HT1080 (cell line): ENCODE measurements around the gene HOXB7. TPM values are rescaled to one million over a fixed set of nuclear protein-coding genes. Genes with fewer than 3 reads are reported as not detected.
A peak's percentile ranks its signal among the peaks of the same experiment; 100 is the strongest.

ENCODE experiments used
- DNase-seq: peaks from one replicate; pipeline ENCODE4 v3.0.0-alpha.2; 2015; ENCODE audit warnings: low read depth
- total RNA-seq: library from RNA; depleted of rRNA; stranded (reverse); fragments of >200 nt; shearing (Covaris generic); gene quantifications from 2 replicates; pipeline ENCODE4 v1.2.3, GENCODE V29; 2014

Gene HOXB7
- total RNA-seq, 1 experiment from 2014 or later = 17.8 TPM

GRCh38 chr17:48637323-48638260 is 26.8 kb upstream of the HOXB7 start:
- peak; percentile 92 for DNase-seq

GRCh38 chr17:48636177-48637018 is 25.6 kb upstream of the HOXB7 start:
- DNase-seq = no peak

GRCh38 chr17:48634493-48635208 is 23.8 kb upstream of the HOXB7 start:
- DNase-seq = no peak

- DNase-seq = no peak
Observed at GRCh38 chr17:48633266-48633677, 22.5 kb upstream of the HOXB7 start.

GRCh38 chr17:48632579-48633265 is 21.9 kb upstream of the HOXB7 start:
- DNase-seq = no peak

GRCh38 chr17:48631693-48632578 is 21.1 kb upstream of the HOXB7 start:
- DNase-seq = no peak

- no peak for DNase-seq
Observed at GRCh38 chr17:48630925-48631692, 20.3 kb upstream of the HOXB7 start.

GRCh38 chr17:48630009-48630924 is 19.4 kb upstream of the HOXB7 start:
- no peak for DNase-seq

GRCh38 chr17:48629411-48629759 is 18.6 kb upstream of the HOXB7 start:
- DNase-seq = no peak

- no peak for DNase-seq
Observed at GRCh38 chr17:48628649-48629410, 18.0 kb upstream of the HOXB7 start.

GRCh38 chr17:48627623-48628521 is 17.1 kb upstream of the HOXB7 start:
- DNase-seq = no peak

GRCh38 chr17:48627118-48627597 is 16.3 kb upstream of the HOXB7 start:
- DNase-seq = no peak

- DNase-seq = peak; percentile 94
Observed at GRCh38 chr17:48626245-48627117, 15.7 kb upstream of the HOXB7 start, which contains the start of gene HOXB9. Gene HOXB9 (minus strand): TSS chr17:48626358. CDS start chr17:48626269, 89 bp downstream.

- DNase-seq = peak; percentile 62
Observed at GRCh38 chr17:48625495-48626244, 14.9 kb upstream of the HOXB7 start.
